Esophagus muscularis mucosa (tissue), 3 donors: ENCODE results near the gene UBD.

Experiments used
- CTCF ChIP-seq, 3 experiments: fragments of 200-600 bp in 2 of 3; fragments of 450-650 bp in 1 of 3; sonication (generic) in 2 of 3; IDR thresholded peaks; one replicate each; pipeline ENCODE4 v1.5.1; 2017 to 2019; ENCODE audit warnings: antibody characterized with exemption in 3 of 3, mild to moderate bottlenecking in 2 of 3, moderate library complexity in 1 of 3
- EP300 ChIP-seq: sonication (generic); formaldehyde crosslinking; IDR thresholded peaks from one replicate; pipeline ENCODE4 v1.6.1; 2017; ENCODE audit warnings: antibody characterized with exemption

GRCh38 chr6:29528988-29529560 lies 30.5 kb downstream of the UBD start:
- TF ChIP-seq EP300: no peak
- TF ChIP-seq CTCF (IDR thresholded peaks at IDR 0.05): no peak
